HG02763 (cell line): ENCODE data around the gene NRIP3.

Experiments used
- ATAC-seq: cut with Tn5 transposase; IDR thresholded peaks from one replicate; pipeline ENCODE4 v1.9.1; 2021; ENCODE audit warnings: mild to moderate bottlenecking, moderate library complexity; ENCODE audit not compliant: unreplicated experiment

Gene NRIP3

GRCh38 chr11:9003573-9004182, at the start of gene NRIP3:
Gene NRIP3, minus strand, starts transcription at chr11:9004001. Its CDS starts 66 bp downstream, at chr11:9003935.
- no peak for ATAC-seq

GRCh38 chr11:9052316-9052715, 48.5 kb upstream of the NRIP3 start:
- ATAC-seq = no peak

- no peak for ATAC-seq
Measured at GRCh38 chr11:9049959-9050358, 46.2 kb upstream of the NRIP3 start.

GRCh38 chr11:9047964-9048523, 44.2 kb upstream of the NRIP3 start:
- ATAC-seq = no peak

DNA sequence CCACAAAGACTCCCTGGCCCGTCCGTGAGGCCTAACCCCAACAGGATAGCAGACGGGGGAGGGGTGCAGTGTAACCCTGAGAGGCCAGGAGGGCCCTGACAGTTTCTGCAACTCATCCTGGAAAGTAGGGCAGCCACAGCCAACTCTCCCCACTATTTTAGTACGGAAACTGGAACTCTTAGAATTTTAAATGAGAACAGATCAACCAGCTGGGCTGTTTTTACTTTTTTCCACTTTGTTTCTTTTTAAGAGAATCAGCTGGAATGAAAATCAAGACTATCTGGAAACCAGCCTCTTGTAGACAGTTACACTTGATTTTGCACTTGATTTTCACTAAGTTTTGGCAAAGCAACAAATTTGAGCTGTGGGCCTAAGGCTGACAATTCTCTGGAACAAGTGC, 42.7 kb upstream of the NRIP3 start:
- ATAC-seq = no peak

DNA sequence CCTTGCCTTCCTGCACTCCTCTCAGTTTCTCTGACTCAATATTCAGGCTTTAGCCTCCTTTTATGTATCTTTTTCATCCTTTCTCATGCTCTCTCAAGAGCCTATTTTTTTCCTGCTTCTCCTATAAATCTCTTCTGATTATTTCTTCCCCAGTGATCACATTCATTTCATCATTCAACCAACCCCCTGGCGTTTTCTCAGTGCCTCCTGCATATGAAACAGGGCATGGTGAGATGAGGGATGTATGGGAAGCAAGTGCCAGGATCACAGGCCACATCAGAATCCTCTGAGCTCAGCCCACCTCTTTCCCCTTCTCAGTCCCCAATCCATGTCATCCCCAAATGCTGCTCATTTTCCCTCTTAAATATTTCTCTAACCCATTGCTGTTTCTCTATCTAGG, 38.7 kb upstream of the NRIP3 start:
- no peak for ATAC-seq

GRCh38 chr11:9041747-9042146, 37.9 kb upstream of the NRIP3 start:
- ATAC-seq = no peak

- ATAC-seq = no peak
Measured at GRCh38 chr11:9040410-9040809, 36.6 kb upstream of the NRIP3 start.

- no peak for ATAC-seq
Measured at GRCh38 chr11:9039863-9040262, 36.1 kb upstream of the NRIP3 start.

DNA sequence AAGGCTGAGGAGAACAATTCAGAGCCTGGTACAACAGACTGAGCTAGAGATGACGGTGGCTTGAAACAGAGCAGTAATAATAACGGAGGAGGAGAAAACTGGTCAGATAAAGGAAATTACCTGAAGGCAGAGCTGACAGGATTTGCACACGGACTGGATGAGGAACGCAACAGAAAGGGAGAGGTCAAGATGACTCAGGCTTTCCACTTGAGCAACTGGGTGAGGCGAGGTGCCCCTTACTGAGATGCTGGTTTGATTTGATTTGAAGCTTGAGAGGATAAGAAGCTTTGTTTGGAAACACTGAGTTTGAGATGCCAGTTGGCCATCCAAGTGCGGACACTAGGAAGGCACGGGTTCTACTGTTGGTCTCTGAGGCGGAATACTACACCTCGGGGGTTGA, 35.4 kb upstream of the NRIP3 start:
- no peak for ATAC-seq

DNA sequence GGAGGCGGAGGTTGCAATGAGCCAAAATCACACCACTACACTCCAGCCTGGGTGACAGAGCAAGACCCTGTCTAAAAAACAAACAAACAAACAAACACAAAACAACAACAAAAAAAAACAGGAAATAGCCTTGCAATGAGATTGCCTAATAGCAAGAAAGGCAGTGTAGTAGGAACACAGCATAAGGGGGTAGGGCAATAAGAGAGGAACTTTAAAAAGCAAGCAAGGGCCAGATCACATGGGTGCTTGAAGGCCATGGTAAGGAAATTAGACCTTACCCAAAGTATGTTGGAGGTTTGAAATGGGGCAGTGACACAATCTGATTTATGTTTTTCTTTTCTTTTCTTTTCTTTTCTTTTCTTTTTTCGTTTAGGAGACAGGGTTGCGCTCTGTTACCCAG, 34.7 kb upstream of the NRIP3 start:
- ATAC-seq = no peak

- no peak for ATAC-seq
Measured at GRCh38 chr11:9037963-9038362, 34.2 kb upstream of the NRIP3 start.

- no peak for ATAC-seq
Measured at GRCh38 chr11:9037046-9037780, 33.4 kb upstream of the NRIP3 start.

DNA sequence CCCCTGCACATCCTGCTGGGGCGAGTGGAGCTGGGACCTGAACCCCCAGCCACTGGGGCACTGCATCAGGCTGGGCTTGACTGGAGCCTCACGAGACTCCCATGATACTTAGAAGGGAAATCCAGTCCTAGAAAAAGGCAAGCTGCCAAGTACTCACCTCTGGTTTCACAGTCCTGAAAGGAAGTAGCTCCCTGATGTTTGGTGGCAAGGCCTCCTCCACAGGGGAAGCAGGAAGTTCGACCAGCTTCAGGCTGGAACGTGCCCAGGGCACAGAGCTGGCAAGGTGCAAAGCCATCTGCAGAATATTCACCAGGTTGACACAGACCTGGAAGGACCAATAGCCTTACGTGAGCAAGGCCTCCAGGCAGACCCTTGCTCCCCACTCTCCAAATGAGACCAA, 26.8 kb upstream of the NRIP3 start:
- ATAC-seq = no peak

GRCh38 chr11:9029422-9029821, 25.6 kb upstream of the NRIP3 start:
- no peak for ATAC-seq

- no peak for ATAC-seq
Measured at GRCh38 chr11:9028581-9028980, 24.8 kb upstream of the NRIP3 start.

- no peak for ATAC-seq
Measured at GRCh38 chr11:9025101-9025850, 21.5 kb upstream of the NRIP3 start.

DNA sequence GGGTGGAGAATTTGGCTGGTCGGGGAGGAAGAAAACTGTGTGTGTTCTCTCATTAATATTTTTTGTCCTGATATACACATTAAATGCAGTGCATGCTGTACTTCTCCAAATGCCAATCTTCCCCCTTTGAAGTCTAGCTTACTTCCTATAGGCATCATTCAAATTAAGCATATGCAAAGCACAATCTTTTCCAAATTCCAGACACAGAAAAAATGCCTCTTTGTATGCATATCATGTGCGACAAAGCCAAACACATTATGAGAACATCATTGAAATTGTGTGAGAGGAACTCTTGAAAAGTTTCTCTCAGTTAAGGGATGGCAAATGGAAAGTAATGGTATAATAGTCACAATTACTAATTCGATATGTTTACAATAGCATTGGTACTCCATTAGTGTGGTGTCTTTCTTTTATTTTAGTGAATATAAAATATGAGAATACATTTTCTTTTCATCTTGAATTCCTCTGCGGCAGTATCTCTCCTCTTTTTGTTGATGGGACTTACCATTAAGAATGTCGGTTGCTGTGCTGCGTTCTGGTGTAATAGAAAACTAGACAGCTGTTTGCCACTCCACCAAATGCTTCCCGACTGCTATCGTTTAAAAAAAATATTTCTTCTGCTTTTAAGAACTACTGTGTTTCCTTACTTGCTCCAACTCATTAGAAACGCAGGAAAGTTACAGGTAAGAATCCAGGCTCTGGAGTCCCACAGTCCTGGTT, 19.3 kb upstream of the NRIP3 start:
- ATAC-seq = no peak

DNA sequence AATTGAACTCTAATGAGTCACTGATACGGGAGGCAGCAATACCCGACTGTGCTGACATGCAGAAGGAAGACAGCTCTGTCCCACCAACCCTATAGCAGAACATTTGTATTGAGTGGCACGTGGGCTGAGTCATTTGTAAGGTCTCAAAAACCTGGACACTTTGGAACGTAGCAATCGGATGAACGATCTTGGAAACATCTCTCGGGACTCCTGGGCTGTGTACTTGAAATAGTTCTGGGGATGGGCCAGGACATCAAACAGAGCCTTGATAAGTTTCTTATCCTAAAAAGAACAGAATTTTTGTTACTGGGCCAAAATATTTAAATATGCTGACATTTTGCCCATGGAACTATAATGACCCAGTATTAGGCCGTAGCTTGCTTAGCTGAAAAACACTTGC, 17.1 kb upstream of the NRIP3 start:
- ATAC-seq = no peak

- no peak for ATAC-seq
Measured at GRCh38 chr11:9019861-9020260, 16.1 kb upstream of the NRIP3 start.

GRCh38 chr11:9017773-9018172, 14.0 kb upstream of the NRIP3 start:
- ATAC-seq = no peak
